ENCODE results near the gene RPS6KA3. TPM values are rescaled to one million over a fixed set of nuclear protein-coding genes. Genes with fewer than 3 reads are reported as not detected.
"Not testable (repeated sequence)": the region's sequence is repeated elsewhere in the genome, so short reads cannot be mapped to it uniquely, and the experiment has no call there.

Gene RPS6KA3
- total RNA-seq, 4 donors from 2014 or later: 39.5 to 90.3 (median 55.1) TPM

DNA sequence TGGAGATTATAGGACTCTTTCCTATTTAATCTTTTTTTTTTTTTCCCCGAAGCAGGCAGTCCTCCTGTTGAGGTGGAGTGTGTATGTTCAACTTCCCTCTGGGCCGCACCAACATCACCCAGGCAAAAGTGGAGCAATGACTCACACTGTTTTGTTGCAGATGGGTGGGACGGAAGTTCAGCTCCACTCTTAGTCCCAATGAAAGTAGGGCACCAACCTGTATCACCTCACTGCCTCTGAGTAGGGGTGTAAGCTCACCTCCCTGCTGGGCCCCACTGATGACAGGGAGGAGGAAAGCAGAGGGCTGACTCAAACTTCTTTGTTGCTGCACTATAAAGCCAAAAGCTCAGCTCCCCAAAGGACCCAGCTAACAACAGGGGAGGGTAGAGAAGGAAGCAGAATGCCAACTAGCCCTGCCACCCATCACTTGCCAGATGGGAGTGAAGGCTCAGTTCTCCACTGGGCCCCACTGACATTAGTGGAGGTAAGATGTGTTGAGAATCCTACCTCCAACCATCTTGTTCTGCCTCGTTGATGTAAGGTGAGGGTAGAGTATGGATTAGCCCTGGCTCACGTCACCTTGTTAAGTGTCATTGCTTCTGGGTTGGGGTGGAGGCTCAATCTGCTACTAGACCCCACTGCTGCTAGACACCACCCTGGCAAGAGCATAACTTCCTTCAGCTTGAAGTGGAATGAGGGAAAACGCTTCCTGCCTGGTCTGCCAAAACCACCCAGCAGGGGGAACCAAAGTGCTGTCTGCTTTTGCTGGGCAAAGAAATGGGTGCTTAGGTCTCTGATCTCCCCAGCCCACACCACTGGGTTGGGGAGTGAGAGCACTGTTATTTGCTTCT, 14.1 kb downstream of the RPS6KA3 start:
- ATAC-seq (ENCODE audit: low FRiP score) (peak; percentile 19), DNase-seq (ENCODE audit: low spot score) (no peak)
- no peak for TF ChIP-seq CTCF (IDR thresholded peaks at IDR 0.05)

DNA sequence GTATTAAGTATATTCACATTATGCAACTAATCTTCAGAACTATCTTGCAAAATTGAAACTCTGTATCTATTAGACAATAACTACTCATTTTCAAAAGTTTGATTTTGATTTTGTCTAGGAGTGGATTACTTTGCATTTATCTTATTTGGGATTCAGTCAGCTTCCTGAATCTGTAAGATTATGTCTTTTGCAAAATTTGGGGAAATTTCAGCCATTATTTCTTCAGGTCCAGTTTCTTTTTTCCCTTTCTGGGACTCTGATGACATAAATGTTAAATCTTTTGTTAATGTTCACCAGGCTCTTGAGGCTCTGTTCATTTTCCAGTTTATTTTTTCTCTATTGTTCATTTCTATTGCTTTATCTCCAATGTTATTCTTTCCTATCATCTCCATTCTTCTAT, 15.0 kb downstream of the RPS6KA3 start:
- DNase-seq (ENCODE audit: low spot score): no peak
- TF ChIP-seq CTCF (IDR thresholded peaks at IDR 0.05): no peak
- ATAC-seq (ENCODE audit: low FRiP score): no peak

DNA sequence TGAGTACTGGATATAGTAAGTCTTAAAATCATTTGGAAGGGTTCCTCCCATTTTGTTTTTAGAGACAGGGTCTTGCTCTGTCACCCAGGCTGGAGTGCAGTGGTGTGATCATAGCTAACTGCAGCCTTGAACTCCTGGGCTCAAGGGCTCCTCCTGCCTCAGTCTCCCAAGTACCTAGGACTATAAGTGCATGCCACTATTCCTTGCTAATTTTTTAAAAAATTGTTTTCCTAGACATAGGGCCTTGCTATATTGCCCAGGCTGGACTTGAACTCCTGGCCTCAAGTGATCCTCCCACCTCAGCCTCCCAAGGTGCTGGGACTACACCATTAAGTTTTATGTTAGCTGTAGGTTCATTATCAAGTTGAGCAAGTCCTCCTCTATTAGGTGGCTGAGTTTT, 16.6 kb downstream of the RPS6KA3 start:
- not testable (repeated sequence) for DNase-seq (ENCODE audit: low spot score); ATAC-seq (ENCODE audit: low FRiP score)

- ATAC-seq (ENCODE audit: low FRiP score) (no peak), DNase-seq (ENCODE audit: low spot score) (no peak)
- no peak for TF ChIP-seq CTCF (IDR thresholded peaks at IDR 0.05)
These were observed 18.0 kb downstream of the RPS6KA3 start for GRCh38 chrX:20248592-20249192.

- TF ChIP-seq CTCF (IDR thresholded peaks at IDR 0.05): no peak
- DNase-seq (ENCODE audit: low spot score) (no peak), ATAC-seq (ENCODE audit: low FRiP score) (no peak)
These were observed 21.8 kb downstream of the RPS6KA3 start for GRCh38 chrX:20244931-20245330.

- no peak for TF ChIP-seq CTCF (IDR thresholded peaks at IDR 0.05)
- no peak for ATAC-seq (ENCODE audit: low FRiP score)
- no peak for DNase-seq (ENCODE audit: low spot score)
These were observed 26.5 kb downstream of the RPS6KA3 start for GRCh38 chrX:20240201-20240600.

GRCh38 chrX:20237864-20238263, 28.8 kb downstream of the RPS6KA3 start:
- no peak for DNase-seq (ENCODE audit: low spot score)
- ATAC-seq (ENCODE audit: low FRiP score): no peak
- no peak for TF ChIP-seq CTCF (IDR thresholded peaks at IDR 0.05)

All from omental fat pad (tissue), 4 donors.